ENCODE measurements around the gene FBXO17. TPM values are rescaled to one million over a fixed set of nuclear protein-coding genes. Genes with fewer than 3 reads are reported as not detected.
A peak's percentile ranks its signal among the peaks of the same experiment; 100 is the strongest.

The FBXO17 gene
- total RNA-seq, 2 experiments from 2014 or later = not detected

DNA sequence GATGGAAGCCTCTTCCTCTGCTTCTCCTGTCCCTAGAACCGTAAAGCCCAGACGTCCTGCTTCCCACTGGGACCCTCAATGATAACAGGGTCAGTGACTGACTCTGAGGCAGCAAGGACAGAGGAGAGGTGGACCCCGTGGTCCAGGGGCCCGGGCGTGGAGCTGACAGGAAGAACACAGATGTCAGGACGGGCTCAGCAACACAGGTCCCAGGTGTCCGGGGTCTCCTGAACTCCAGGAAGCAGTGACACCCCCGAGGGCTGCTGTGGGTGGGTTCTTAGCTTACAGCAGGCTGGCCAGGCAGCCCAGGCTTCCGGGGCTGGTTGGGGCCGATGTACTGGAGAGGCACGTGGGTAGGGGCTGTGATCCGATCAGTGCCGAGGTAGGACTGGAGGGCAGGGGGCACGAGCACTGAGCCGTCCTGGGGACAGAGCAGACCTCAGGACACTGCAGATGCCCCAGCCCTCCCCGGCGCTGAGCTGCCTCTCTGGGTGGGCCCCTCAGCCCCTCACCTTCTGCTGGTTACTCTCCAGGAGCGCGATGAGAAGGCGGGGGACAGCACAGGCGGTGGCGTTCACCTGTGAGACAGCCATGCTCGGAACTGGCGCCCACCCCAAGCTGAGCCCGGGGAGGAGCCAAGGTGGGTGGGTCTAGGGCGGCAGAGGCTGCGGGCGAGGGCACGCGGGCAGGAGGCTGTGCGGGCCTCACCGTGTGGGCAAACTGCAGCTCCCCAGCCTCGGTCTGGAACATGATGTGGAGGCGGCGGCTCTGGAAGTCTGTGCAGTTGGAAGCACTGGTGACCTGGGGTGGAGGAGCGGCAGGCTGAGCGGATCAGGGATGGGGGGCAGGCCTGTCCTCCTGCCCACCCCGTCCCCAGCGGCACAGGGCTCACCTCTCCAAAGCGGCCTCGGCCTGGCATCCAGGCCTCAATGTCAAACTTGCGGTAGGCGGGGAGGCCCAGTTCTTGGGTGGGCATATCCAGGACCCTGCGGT, 59.9 kb downstream of the FBXO17 start:
- DNase-seq (peak in 1 of 14 experiments; percentile 14), ATAC-seq (ENCODE audit: poor library complexity) (no peak)
- Histone ChIP-seq H3K4me3 (ENCODE audit: low read length) (no peak overlapping the region), H3K27me3 (ENCODE audit: control insufficient read depth in 1 of 2, insufficient read depth in 2 of 2, low read length in 2 of 2) (no peaks in the 10 kb centered on the region), H3K9me3 (ENCODE audit: control insufficient read depth in 1 of 2, insufficient read depth in 1 of 2, low read length in 2 of 2) (no peaks in the 10 kb centered on the region), H3K4me1 (ENCODE audit: insufficient read depth, low read length) (peaks cover 3% of the 10 kb centered on the region), H3K27ac (ENCODE audit: low read depth in 1 of 2, low read length in 2 of 2) (no peak overlapping the region), H3K36me3 (ENCODE audit: insufficient read depth, low read length) (peaks cover 6% of the 10 kb centered on the region)
- intact Hi-C loops (cut with DNase I, micrococcal nuclease) = no loop called here
- no peaks in the 10 kb centered on the region for H3K27me3 Mint-ChIP-seq
- H3K4me3 Mint-ChIP-seq = no peak overlapping the region
- CTCF ChIA-PET = no interaction called here
- TF ChIP-seq, protein P1, sequence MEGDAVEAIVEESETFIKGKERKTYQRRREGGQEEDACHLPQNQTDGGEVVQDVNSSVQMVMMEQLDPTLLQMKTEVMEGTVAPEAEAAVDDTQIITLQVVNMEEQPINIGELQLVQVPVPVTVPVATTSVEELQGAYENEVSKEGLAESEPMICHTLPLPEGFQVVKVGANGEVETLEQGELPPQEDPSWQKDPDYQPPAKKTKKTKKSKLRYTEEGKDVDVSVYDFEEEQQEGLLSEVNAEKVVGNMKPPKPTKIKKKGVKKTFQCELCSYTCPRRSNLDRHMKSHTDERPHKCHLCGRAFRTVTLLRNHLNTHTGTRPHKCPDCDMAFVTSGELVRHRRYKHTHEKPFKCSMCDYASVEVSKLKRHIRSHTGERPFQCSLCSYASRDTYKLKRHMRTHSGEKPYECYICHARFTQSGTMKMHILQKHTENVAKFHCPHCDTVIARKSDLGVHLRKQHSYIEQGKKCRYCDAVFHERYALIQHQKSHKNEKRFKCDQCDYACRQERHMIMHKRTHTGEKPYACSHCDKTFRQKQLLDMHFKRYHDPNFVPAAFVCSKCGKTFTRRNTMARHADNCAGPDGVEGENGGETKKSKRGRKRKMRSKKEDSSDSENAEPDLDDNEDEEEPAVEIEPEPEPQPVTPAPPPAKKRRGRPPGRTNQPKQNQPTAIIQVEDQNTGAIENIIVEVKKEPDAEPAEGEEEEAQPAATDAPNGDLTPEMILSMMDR (IDR thresholded peaks at IDR 0.05) = no peak
- no peak overlapping the region for H3K27ac Mint-ChIP-seq
- no peaks in the 10 kb centered on the region for H3K36me3 Mint-ChIP-seq (ENCODE audit: low read depth)
- no peaks in the 10 kb centered on the region for H3K4me1 Mint-ChIP-seq (ENCODE audit: low read depth)
- POLR2A ChIA-PET = no interaction called here
- no peaks in the 10 kb centered on the region for H3K9me3 Mint-ChIP-seq

DNA sequence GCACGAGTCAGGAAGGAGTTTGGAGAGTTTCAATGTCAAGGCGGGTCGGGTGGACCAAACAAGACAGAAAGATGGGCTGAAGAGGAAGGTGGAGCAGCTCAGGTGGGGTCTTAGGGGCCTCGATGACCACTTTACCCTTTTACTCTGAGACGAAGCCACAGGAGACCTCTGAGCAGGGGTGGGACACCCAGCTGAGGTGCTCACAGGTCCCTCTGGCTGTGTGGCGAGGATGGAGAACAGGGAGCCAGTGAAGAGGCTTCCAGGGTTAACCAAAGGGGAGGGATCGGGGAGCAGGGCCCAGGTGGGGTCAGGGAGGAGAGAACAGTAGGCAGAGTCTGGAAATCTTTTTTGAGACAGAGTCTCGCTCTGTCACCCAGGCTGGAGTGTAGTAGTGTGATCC, 61.6 kb downstream of the FBXO17 start:
- H3K4me3 Mint-ChIP-seq = no peak overlapping the region
- TF ChIP-seq, protein P1 (IDR thresholded peaks at IDR 0.05) = no peak
- ATAC-seq (ENCODE audit: poor library complexity) (no peak), DNase-seq (no peak)
- no peaks in the 10 kb centered on the region for H3K9me3 Mint-ChIP-seq
- no peaks in the 10 kb centered on the region for H3K36me3 Mint-ChIP-seq (ENCODE audit: low read depth)
- H3K9me3 ChIP-seq (ENCODE audit: control insufficient read depth in 1 of 2, insufficient read depth in 1 of 2, low read length in 2 of 2) = no peaks in the 10 kb centered on the region
- peaks cover under 1% of the 10 kb centered on the region for H3K4me1 Mint-ChIP-seq (ENCODE audit: low read depth)
- H3K27ac ChIP-seq (ENCODE audit: low read depth in 1 of 2, low read length in 2 of 2) = no peak overlapping the region
- H3K27me3 ChIP-seq (ENCODE audit: control insufficient read depth in 1 of 2, insufficient read depth in 2 of 2, low read length in 2 of 2) = no peaks in the 10 kb centered on the region
- H3K4me3 ChIP-seq (ENCODE audit: low read length) = no peak overlapping the region
- H3K4me1 ChIP-seq (ENCODE audit: insufficient read depth, low read length) = peaks cover 6% of the 10 kb centered on the region
- intact Hi-C loops (cut with DNase I, micrococcal nuclease) = no loop called here
- H3K36me3 ChIP-seq (ENCODE audit: insufficient read depth, low read length) = peaks cover 6% of the 10 kb centered on the region
- POLR2A ChIA-PET = no interaction called here
- no peak overlapping the region for H3K27ac Mint-ChIP-seq
- CTCF ChIA-PET = interaction anchor here (0.6 kb wide), 1 partner anchor 603 kb away, joined by 3 read pairs; no protein-coding TSS in a partner anchor
- no peaks in the 10 kb centered on the region for H3K27me3 Mint-ChIP-seq

DNA sequence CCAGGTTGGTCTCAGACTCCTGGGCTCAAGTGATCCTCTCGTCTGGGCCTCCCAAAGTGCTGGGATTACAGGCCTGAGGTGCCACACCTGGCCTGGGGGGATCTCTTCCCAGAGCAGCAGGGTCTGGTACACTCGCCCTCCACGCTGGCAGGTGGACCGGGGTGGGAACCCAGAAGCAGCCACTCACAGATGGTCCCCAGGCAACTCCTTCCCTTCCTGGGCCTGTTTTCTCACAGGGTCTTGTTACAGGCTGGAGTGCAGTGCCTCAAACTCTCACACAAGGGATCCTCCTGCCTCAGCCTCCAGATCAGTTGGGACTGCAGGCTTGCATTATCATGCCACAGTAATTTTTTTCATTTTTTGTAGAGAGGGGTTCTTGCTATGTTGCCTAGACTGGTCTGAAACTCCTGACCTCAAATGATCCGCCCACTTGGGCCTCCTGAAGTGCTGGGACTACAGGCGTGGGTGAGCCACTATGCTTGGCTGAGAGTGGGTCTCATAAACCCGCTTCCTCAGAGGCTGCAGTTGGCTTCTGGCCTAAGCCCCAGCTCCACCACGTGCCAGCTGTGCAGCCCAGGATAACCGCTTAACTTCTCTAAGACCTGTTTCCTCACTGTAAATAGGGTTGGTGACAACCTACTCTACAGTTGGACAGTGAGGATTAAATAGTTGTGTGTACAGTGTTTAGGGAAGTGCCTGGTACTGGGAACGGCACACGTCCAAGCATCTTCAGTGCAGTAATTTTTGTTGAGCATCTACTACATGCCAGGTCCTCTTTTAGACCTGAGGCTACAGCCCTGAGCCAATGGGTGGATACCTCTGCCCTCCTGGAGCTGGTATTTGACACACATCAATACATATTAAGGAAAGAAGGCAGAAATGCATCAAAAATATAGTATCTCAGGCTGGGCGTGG, 62.7 kb downstream of the FBXO17 start:
- Histone ChIP-seq H3K4me1 (ENCODE audit: insufficient read depth, low read length) (peaks cover 11% of the 10 kb centered on the region), H3K36me3 (ENCODE audit: insufficient read depth, low read length) (peaks cover 12% of the 10 kb centered on the region), H3K9me3 (ENCODE audit: control insufficient read depth in 1 of 2, insufficient read depth in 1 of 2, low read length in 2 of 2) (no peaks in the 10 kb centered on the region), H3K27me3 (ENCODE audit: control insufficient read depth in 1 of 2, insufficient read depth in 2 of 2, low read length in 2 of 2) (no peaks in the 10 kb centered on the region), H3K4me3 (ENCODE audit: low read length) (no peak overlapping the region), H3K27ac (ENCODE audit: low read depth in 1 of 2, low read length in 2 of 2) (no peak overlapping the region)
- Mint-ChIP-seq H3K4me3 (no peak overlapping the region), H3K4me1 (ENCODE audit: low read depth) (peaks cover 7% of the 10 kb centered on the region), H3K27ac (no peak overlapping the region), H3K27me3 (no peaks in the 10 kb centered on the region), H3K9me3 (no peaks in the 10 kb centered on the region), H3K36me3 (ENCODE audit: low read depth) (peaks cover 6% of the 10 kb centered on the region)
- ChIA-PET POLR2A (no interaction called here), CTCF (interaction anchor here (0.6 kb wide), 1 partner anchor 504 kb away, joined by 3 read pairs; no protein-coding TSS in a partner anchor)
- ATAC-seq (ENCODE audit: poor library complexity) = no peak
- TF ChIP-seq, protein P1 (IDR thresholded peaks at IDR 0.05) = no peak
- intact Hi-C loops (cut with DNase I, micrococcal nuclease) = no loop called here
- DNase-seq = no peak

Data from CD4-positive, alpha-beta T cell (primary cell).